Mucosa of descending colon (tissue), 3 donors: ENCODE measurements around the gene MUC5B. TPM values are rescaled to one million over a fixed set of nuclear protein-coding genes. Genes with fewer than 3 reads are reported as not detected.
A peak's percentile ranks its signal among the peaks of the same experiment; 100 is the strongest.

Experiments used
- ATAC-seq: fragments of 200-7000 bp; cut with Tn5 transposase; one replicate; pipeline ENCODE4 v1.9.1; 2020; ENCODE audit warnings: mild to moderate bottlenecking, moderate library complexity
- DNase-seq, 3 donors: peaks; one replicate each; pipeline ENCODE4 v3.0.0-alpha.2; 2020
- H3K36me3 ChIP-seq: fragments of 200-600 bp; one replicate; pipeline ENCODE4 v1.8.0; 2021; ENCODE audit warnings: low read depth, mild to moderate bottlenecking
- H3K4me1 ChIP-seq: fragments of 200-600 bp; one replicate; pipeline ENCODE4 v1.8.0; 2021; ENCODE audit warnings: low read depth, mild to moderate bottlenecking
- H3K4me3 ChIP-seq: fragments of 200-600 bp; one replicate; pipeline ENCODE4 v1.8.0; 2021; ENCODE audit warnings: mild to moderate bottlenecking
- H3K9me3 ChIP-seq: fragments of 200-600 bp; one replicate; pipeline ENCODE4 v1.8.0; 2021; ENCODE audit warnings: mild to moderate bottlenecking
- CTCF ChIP-seq: fragments of 200-600 bp; IDR thresholded peaks from one replicate; pipeline ENCODE4 v1.8.0; 2022; ENCODE audit warnings: antibody characterized with exemption, mild to moderate bottlenecking
- intact Hi-C, 2 donors: fragments of 100-400 bp; cut with DNase I in 1 of 2; cut with micrococcal nuclease in 1 of 2; formaldehyde crosslinking; loops; one replicate each; pipeline versions ENCODE4 v1.11.0 to v1.11.1; 2022; cut with DNase I, micrococcal nuclease
- total RNA-seq, 3 donors: library from RNA; stranded (reverse); fragmentation: NEBNext Ultra II Directional in 2 of 3; extraction: Animal tissue kit (Norgen Biotek cat#: 25700) in 2 of 3; gene quantifications; one replicate each; pipeline versions ENCODE4 v1.2.1 to v1.2.4, GENCODE V29; 2021 to 2023
- donor health status: DM: no; HTN: no; CAD: no; lungs with moderate emphysema.
- donor health status: DM: no; HTN: no; CAD: no.
- donor health status: DM: no; HTN: yes; CAD: no.

The MUC5B gene
- total RNA-seq, 3 donors from 2014 or later, result 133 to 431 (median 135) TPM

- no peaks in the 10 kb centered on the region for H3K36me3 ChIP-seq
- no peak for TF ChIP-seq CTCF
- ATAC-seq, result no peak
- intact Hi-C loops, result no loop called here
- peaks cover 32% of the 10 kb centered on the region for H3K4me1 ChIP-seq
- H3K4me3 ChIP-seq, result no peak overlapping the region
- no peaks in the 10 kb centered on the region for H3K9me3 ChIP-seq
- DNase-seq, result no peak
These were observed 7.2 kb downstream of the MUC5B start for GRCh38 chr11:1230121-1230455.

- intact Hi-C loops, result no loop called here
- DNase-seq, result peak; percentile 3 to 53 (median 26)
These were observed 7.9 kb downstream of the MUC5B start for GRCh38 chr11:1230456-1231395.

GRCh38 chr11:1231396-1232020 lies 8.6 kb downstream of the MUC5B start:
- H3K4me1 ChIP-seq, result peaks cover 45% of the 10 kb centered on the region
- DNase-seq, result peak; percentile 33 to 66 (median 53)
- intact Hi-C loops, result no loop called here
- H3K4me3 ChIP-seq, result no peak overlapping the region
- no peak for TF ChIP-seq CTCF
- no peaks in the 10 kb centered on the region for H3K9me3 ChIP-seq
- ATAC-seq, result no peak
- no peaks in the 10 kb centered on the region for H3K36me3 ChIP-seq

More at GRCh38 chr11:1230456-1231395, 7.9 kb downstream of the MUC5B start:
- TF ChIP-seq CTCF, result no peak
- Histone ChIP-seq H3K36me3 (no peaks in the 10 kb centered on the region), H3K4me1 (peaks cover 38% of the 10 kb centered on the region), H3K9me3 (no peaks in the 10 kb centered on the region), H3K4me3 (no peak overlapping the region)
- no peak for ATAC-seq

GRCh38 chr11:1232021-1232882 lies 9.4 kb downstream of the MUC5B start:
- Histone ChIP-seq H3K4me1 (peaks cover 48% of the 10 kb centered on the region), H3K36me3 (no peaks in the 10 kb centered on the region), H3K9me3 (no peaks in the 10 kb centered on the region), H3K4me3 (no peak overlapping the region)
- DNase-seq, result peak; percentile 12 to 45 (median 35)
- intact Hi-C loops, result no loop called here
- TF ChIP-seq CTCF, result no peak
- no peak for ATAC-seq

GRCh38 chr11:1232883-1233321 lies 10.0 kb downstream of the MUC5B start:
- H3K4me3 ChIP-seq, result no peak overlapping the region
- no peaks in the 10 kb centered on the region for H3K36me3 ChIP-seq
- intact Hi-C loops, result no loop called here
- H3K4me1 ChIP-seq, result peaks cover 53% of the 10 kb centered on the region
- peak; percentile 7 for ATAC-seq
- DNase-seq, result peak in 2 of 3 donors; percentile 27 to 60
- TF ChIP-seq CTCF, result no peak
- H3K9me3 ChIP-seq, result no peaks in the 10 kb centered on the region
